ENCODE data around the gene KRT78.

DNA sequence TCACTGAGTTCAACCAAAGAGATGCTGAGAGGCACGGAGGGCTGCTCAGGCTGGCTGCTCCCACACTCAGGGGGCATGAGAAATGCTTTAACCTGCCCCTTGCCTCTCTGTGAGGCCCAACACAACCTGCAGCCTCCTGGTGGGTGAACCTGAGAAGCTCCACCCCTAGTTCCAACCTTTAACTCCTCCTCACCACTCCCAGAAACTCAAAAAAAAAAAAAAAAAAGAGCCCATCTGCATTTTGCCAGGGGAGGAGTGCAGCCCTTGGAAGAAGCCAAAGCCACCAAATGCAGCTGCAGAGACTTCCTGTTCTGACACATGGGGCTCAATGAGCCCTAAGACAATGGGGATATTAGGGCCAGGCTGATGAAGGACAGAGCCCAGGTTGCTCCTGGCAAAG lies 43.8 kb downstream of the KRT78 start:
- TF ChIP-seq, protein P1, sequence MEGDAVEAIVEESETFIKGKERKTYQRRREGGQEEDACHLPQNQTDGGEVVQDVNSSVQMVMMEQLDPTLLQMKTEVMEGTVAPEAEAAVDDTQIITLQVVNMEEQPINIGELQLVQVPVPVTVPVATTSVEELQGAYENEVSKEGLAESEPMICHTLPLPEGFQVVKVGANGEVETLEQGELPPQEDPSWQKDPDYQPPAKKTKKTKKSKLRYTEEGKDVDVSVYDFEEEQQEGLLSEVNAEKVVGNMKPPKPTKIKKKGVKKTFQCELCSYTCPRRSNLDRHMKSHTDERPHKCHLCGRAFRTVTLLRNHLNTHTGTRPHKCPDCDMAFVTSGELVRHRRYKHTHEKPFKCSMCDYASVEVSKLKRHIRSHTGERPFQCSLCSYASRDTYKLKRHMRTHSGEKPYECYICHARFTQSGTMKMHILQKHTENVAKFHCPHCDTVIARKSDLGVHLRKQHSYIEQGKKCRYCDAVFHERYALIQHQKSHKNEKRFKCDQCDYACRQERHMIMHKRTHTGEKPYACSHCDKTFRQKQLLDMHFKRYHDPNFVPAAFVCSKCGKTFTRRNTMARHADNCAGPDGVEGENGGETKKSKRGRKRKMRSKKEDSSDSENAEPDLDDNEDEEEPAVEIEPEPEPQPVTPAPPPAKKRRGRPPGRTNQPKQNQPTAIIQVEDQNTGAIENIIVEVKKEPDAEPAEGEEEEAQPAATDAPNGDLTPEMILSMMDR (IDR thresholded peaks at IDR 0.05; ENCODE audit: low read depth, low read length): no peak
- TF ChIP-seq EZH2phosphoT487 (IDR thresholded peaks at IDR 0.05; ENCODE audit: low read depth): no peak
